ENCODE results near the gene GRIN2A.

Gene GRIN2A

GRCh38 chr16:10086620-10087019 lies 95.6 kb downstream of the GRIN2A start:
- DNase-seq (ENCODE audit: low read depth), result no peak

DNA sequence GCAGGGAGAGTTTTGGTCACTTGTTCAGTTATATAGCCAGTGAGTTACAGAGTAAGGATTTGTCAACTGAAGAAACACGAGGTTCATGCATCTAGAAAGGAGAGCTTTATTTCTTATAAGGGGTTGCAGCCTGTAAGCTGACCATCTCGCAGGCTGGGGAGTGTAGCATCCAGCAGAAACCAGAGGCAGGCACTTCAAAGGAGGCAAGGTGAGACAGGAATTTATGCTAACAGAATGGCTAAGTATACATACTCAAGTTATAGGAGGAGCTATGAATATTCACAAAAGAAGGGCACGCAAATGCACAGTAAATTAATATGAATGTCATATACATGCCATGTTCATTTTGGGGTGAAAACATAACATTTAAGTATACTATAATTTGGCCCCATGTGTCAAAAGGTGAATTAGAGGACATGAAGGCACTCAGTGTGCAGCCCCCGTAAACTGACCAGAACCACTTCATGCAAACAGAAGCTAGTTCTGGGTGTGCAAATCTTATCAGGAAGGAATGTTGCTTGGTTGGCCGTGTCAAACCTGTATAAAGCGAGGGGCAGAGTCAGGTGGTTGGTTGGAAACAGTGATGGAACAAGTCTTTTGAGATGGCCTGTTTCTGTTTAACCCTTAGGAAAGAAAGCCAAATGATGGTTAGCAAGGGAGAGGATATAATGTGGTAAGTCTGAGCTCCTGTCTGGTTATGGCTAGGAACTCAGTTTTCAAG lies 97.0 kb downstream of the GRIN2A start:
- DNase-seq (ENCODE audit: low read depth), result no peak

DNA sequence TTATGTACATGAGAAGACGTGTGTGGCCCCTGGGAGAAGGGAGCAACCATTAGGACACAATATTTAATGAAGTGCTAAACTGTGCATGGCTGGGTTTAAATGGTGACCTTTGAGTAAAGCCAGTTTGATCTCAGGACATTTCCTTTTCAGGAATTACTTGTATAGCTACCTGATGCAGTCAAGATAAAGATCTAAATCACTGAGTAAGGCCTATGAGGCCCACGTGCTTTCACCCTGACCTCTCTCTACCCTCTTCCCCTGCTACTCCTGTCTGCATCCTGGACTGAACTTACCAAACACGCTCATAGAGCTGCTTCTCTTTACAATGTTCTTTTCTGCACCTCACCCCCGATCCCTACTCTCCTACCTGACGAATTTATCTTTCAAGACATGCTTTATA lies 98.9 kb downstream of the GRIN2A start:
- DNase-seq (ENCODE audit: low read depth), result no peak

GRCh38 chr16:10081201-10081940 lies 100.9 kb downstream of the GRIN2A start:
- no peak for DNase-seq (ENCODE audit: low read depth)

GRCh38 chr16:10080051-10080772 lies 102.0 kb downstream of the GRIN2A start:
- peak; percentile 93 for DNase-seq (ENCODE audit: low read depth)

- no peak for DNase-seq (ENCODE audit: low read depth)
Observed at GRCh38 chr16:10078541-10078949, 103.7 kb downstream of the GRIN2A start.

DNA sequence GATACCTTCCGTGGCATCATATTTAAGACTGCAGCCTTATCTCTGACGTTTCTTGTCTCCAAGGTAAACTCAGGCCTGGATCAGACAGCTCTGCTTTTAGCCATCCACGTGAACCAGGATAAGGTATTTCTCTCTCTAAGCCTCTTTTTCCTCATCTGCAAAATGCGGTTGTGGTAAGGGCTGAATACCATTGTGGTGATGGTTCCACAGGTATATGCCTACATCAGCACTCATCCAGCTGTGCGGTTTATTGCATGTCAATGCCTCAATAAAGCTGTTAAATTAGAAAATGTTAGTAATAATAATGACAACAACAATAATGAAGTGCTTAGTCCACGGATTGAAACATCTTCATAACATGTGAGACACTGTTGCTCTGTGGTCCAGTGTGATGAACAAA lies 104.4 kb downstream of the GRIN2A start:
- DNase-seq (ENCODE audit: low read depth), result no peak

DNA sequence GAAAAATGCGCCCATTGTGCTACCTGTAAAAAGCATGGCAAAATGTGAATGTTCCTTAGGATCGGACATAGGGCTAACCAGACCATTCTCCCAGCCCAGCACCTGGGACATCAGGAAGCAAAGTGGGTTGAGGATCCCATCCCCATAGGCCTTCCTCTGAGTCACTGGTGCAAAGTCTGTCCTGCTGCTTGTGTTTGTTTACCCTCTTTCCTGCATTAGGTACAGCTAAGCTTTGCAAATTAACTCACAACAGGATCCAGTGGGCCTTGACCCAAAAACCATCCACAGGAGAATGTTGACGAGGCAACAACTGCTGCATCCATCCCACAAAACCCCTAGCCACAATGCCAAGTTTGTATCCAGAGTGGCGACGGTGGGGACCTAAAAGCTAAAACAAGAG lies 106.2 kb downstream of the GRIN2A start:
- DNase-seq (ENCODE audit: low read depth), result no peak

DNA sequence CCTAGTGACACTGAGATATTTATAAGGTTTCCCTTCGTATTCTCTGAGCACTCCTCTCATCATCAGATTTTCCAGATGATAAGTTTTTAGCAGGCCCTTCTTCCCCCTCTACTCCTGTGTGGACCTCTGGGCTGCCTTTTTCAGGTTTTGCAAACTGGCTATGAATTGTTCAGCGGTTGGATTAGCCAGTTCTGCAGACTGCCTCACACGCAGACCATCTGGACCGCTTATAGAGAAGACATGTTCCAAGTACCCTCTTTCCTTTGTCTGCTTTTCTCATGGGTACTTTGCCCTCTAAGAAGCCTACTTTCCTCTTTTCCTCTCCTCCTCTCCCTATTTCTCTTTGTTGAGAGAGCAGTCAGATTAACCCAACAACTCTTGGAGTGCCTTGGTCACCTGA lies 111.6 kb downstream of the GRIN2A start:
- no peak for DNase-seq (ENCODE audit: low read depth)

GRCh38 chr16:10069374-10069773 lies 112.9 kb downstream of the GRIN2A start:
- DNase-seq (ENCODE audit: low read depth), result no peak

- no peak for DNase-seq (ENCODE audit: low read depth)
Observed at GRCh38 chr16:10067835-10068234, 114.4 kb downstream of the GRIN2A start.

- no peak for DNase-seq (ENCODE audit: low read depth)
Observed at GRCh38 chr16:10067406-10067805, 114.8 kb downstream of the GRIN2A start.

DNA sequence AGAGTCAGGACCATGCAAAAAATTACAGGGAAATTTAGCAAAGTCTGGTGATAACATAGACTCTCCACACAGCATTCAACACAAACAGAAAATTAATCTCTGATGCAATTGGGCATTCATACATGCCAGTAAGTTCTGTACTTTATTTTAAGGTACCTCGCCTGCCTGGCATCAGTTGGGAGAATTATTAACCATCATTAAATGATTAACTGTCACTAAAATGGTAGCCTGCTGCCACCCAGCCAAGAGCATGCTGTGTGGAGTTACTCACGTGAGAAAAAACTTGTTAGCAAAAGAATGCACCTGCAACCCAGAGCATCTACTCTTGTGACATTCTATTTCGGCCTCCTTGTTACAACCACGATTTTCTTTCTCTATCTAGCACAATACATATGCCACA lies 117.2 kb downstream of the GRIN2A start:
- no peak for DNase-seq (ENCODE audit: low read depth)

DNA sequence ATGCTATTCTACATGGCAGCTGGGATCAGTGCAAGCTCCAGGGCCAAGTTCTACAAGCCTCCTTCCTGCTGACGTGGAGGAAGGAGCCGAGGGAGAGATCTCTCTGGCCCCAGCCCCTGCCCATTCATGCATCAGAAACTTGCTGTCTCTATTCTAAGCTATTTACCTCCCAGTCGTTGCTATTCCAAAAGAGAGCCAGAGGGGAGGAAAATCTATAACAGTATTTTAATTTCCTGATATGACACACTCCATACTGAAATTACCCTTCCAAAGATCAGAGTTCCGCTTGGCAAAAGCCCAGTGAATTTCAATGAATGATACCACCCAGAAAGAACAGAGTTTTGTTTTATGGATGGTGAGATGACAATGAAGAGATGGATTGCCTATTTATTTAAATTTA lies 133.4 kb downstream of the GRIN2A start:
- no peak for DNase-seq (ENCODE audit: low read depth)

- no peak for DNase-seq (ENCODE audit: low read depth)
Observed at GRCh38 chr16:10045947-10046346, 136.3 kb downstream of the GRIN2A start.

DNA sequence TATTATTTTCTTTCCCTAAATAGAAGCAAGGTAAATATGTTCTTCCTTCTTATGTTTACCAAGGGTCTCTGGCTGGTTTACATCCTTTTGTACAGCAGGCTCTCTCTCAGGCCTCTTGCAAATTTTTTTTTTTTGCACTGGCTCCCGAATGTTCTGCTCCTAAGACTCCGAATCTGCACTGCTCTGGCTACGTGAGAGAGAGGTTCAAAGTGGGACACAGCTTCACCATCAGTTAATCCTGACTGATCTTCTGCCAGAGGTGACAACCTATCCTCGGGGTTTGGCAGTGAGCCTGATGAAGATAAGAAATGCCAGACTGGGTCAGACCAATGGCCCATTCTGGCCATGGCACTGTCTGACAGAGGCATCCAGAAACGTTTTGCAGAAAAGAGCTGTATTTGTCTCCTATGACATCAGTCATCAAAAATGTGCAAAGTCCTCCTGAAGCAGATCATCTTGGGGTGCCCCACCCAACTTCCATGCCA lies 136.9 kb downstream of the GRIN2A start:
- DNase-seq (ENCODE audit: low read depth), result no peak

GRCh38 chr16:10040136-10041080 lies 141.8 kb downstream of the GRIN2A start:
- no peak for DNase-seq (ENCODE audit: low read depth)

DNA sequence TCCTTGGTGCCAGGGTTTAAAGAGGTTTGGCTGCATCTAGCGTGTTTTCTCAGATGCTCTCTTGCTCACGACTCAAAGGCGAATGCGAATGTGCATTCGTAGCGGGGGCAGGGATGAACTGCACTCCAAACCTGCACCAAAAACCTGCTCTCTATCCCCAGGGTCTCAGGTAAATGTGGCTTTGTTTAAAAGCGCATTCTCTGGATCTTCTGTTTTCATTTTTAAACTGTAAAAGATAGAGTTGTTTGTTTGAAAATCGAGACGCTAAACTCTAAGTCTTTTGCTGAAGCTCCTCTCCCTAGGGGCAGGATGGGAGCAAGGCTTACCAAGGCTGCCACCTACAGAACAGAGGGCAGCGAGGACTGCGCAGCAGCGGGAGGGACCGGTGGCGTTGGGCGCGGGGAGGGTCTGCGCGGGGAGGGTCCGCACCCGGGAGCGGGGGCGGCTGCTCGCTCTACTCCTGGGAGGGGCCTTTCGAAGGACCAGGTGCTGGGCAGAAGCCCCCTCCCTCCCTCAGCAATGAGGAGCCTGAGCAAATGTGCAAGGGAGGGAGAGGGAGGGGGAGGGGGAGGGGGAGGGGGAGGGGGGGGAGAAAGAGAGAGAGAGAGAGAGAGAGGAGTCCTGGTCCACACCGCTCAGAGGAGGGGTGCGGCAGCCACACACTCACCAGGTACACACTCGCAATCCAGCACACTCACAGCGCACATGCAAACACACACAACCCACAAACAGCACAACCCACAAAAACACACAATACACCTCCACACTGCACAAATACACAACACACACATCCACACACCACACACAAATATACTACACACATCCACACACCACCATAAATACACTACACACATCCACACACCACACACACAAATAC lies 142.8 kb downstream of the GRIN2A start:
- peak; percentile 34 for DNase-seq (ENCODE audit: low read depth)

- DNase-seq (ENCODE audit: low read depth), result peak; percentile 20
Observed at GRCh38 chr16:10037751-10038150, 144.5 kb downstream of the GRIN2A start.

DNA sequence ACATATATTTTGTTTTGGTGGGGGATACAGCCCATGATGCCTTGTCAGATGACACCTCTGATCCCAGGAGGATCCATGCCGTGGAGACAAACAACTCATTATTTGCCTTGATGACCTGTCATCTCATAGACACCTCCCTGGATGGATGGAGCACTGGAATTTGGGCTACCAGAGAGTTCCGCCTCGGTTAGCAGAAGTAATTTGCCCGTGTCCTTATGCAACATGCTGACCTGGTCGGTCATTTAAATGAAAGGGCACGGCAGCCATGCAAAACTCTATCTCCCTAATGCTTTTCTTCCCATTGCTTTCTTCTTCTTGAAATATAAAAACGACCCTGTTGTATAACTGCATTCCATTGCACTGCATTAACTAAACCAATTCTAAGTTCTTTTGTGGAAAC lies 145.3 kb downstream of the GRIN2A start:
- DNase-seq (ENCODE audit: low read depth), result no peak

DNA sequence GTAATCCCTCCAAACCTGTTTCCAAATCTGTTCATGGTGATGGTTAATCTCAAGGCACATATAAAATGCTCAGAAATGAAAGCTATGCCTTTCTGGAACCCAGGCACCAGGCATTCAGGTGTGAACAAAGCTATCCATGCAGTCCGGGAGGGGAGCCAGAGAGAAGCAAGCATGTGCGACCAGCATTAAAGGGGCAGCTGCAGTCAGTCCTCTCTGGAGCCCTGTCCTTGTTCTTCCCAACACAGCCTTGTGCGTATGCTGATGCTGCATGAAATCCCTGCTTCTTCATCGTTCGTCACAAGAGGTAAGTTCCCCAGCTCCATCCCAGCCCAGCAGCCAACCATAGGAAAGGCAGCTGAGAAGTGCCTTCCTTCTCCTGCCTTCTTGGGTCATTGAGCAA lies 148.7 kb downstream of the GRIN2A start:
- DNase-seq (ENCODE audit: low read depth), result no peak
